Activated CD4-positive, alpha-beta T cell treated with anti-CD3 and anti-CD28 coated beads, Interleukin-2, amount 10 ng/mL, durations not matched to agents 24 days and 14 days (primary cell): ENCODE data around the gene ATL1. TPM values are rescaled to one million over a fixed set of nuclear protein-coding genes. Genes with fewer than 3 reads are reported as not detected.
A peak's percentile ranks its signal among the peaks of the same experiment; 100 is the strongest.
"Not testable (repeated sequence)": the region's sequence is repeated elsewhere in the genome, so short reads cannot be mapped to it uniquely, and the experiment has no call there.

Source experiments
- DNase-seq: peaks from one replicate; pipeline ENCODE4 v3.0.0; 2022
- H3K27ac Mint-ChIP-seq: one replicate; pipeline ENCODE4 v1.8.0; 2022; ENCODE audit warnings: mild to moderate bottlenecking, mixed read lengths
- H3K27me3 Mint-ChIP-seq: one replicate; pipeline ENCODE4 v1.8.0; 2022; ENCODE audit warnings: mixed read lengths
- H3K36me3 Mint-ChIP-seq: one replicate; pipeline ENCODE4 v1.8.0; 2022; ENCODE audit warnings: low read depth, mild to moderate bottlenecking, mixed read lengths
- H3K4me1 Mint-ChIP-seq: one replicate; pipeline ENCODE4 v1.8.0; 2021; ENCODE audit warnings: mixed read lengths
- H3K4me3 Mint-ChIP-seq: one replicate; pipeline ENCODE4 v1.8.0; 2022; ENCODE audit warnings: mild to moderate bottlenecking, moderate library complexity, mixed read lengths
- H3K9me3 Mint-ChIP-seq: one replicate; pipeline ENCODE4 v1.8.0; 2021; ENCODE audit warnings: mixed read lengths
- intact Hi-C: fragments of 100-400 bp; cut with micrococcal nuclease; formaldehyde crosslinking; loops from one replicate; pipeline ENCODE4 v1.15.1; 2023
- total RNA-seq: library from RNA; stranded (reverse); gene quantifications from 2 replicates; pipeline ENCODE4 v1.2.3, GENCODE V29; 2022

Gene ATL1
- total RNA-seq, 1 donor from 2014 or later, result 0.75 TPM

DNA sequence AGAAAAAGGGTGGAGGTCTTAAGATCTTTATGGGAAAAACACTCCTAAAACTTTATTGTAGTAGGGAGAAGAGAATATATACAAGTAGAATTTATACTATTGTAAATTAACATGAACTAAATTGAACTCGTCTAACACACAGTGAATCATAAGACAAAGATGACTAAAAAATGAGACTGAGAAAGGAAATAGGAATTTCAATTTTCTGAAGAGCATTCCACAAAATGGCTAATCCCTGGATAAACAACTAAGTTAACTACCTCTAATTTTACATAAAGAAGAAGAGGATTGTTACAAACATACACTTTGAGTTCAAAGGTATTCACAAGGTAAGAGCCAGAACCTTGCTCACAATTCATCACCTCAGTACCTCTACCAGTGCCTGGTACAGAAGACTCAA, 29.6 kb upstream of the ATL1 start:
- Mint-ChIP-seq H3K27ac (no peak overlapping the region), H3K9me3 (no peaks in the 10 kb centered on the region), H3K27me3 (peaks cover 9% of the 10 kb centered on the region), H3K4me3 (peak overlapping the region; percentile 89), H3K4me1 (peaks cover 39% of the 10 kb centered on the region), H3K36me3 (peaks cover 17% of the 10 kb centered on the region)
- no peak for DNase-seq
- intact Hi-C loops, result loop anchor here (5.0 kb wide), 5 partner anchors 413 to 943 kb away; partner anchors contain the start of genes KLHDC2, RPS29 and VCPKMT

DNA sequence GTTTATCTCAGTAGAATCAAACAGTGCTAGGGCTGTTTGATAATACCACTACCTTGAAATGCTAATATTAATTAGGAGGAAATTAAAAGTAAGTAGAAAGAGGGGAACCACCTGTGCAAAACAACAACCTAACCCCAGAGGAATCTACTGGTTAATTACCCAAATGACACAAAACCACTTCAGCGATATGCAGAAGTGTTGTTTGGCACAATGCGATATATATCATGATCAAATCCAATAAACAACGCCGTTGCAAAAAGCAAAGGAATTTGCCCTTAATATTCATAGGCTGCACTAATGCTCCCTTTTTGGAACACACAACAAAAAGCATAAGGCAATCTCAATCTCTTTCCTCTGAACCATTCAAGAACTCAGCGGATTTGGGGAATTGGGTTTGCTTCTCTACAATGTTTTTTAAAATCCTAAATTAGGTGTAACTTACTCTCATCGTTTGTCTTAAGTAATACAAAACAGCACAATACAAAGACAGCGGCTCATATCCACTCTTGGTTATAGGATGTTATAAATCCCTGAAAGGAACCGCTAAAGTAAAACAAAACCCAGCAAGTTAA, 29.1 kb upstream of the ATL1 start:
- no peaks in the 10 kb centered on the region for H3K9me3 Mint-ChIP-seq
- intact Hi-C loops, result loop anchor here (1.0 to 5.0 kb wide), 6 partner anchors 9 to 944 kb away; partner anchors contain the start of genes KLHDC2, RPS29 and VCPKMT
- peaks cover 17% of the 10 kb centered on the region for H3K36me3 Mint-ChIP-seq
- peak overlapping the region; percentile 89 for H3K4me3 Mint-ChIP-seq
- no peak for DNase-seq
- peaks cover 42% of the 10 kb centered on the region for H3K4me1 Mint-ChIP-seq
- no peak overlapping the region for H3K27ac Mint-ChIP-seq
- H3K27me3 Mint-ChIP-seq, result peaks cover 13% of the 10 kb centered on the region

DNA sequence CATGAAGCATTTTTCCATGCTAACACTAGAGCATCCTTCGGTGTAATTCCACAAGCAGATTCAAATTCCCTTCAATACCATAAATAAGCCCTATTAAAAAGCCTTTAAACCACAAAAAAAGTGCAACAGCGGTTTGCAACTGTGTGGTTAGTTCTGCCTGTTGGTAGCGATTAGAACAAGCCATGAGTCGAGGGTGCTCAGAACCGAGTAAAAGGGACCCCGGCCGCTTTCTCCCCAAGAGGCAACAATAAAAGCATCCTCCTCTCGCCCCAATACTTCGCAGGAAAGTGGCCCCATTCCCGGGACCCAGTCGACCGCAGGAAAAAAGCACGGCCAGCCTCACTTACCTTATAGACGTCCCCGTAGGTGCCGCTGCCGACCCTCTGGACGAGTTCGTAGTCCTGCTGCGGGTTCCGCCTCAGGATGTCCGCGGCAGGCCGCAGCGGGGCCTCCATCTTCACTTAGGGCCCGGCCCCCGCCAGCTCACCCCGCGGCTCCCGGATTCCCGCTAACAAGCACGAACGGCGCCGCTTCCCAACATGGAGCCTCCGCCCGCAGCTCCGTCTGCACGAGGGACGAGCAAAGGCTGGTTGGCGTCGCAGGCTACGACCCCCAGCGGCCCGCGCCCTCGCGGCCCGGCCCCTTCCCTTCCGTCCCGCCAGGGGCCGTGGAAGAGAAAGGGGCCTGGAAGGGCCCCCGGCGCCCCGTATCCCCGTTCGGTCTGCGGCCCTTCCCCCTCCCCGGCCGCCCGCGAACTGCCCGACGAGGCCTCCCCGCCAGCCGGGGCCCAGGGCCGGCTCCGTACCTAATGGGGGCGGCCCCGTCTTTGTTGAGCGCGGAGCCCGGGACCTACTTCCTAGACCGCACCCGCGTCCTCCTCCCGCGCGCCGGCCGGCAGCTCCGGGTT, 28.1 kb upstream of the ATL1 start:
- peak; percentile 80 for DNase-seq

DNA sequence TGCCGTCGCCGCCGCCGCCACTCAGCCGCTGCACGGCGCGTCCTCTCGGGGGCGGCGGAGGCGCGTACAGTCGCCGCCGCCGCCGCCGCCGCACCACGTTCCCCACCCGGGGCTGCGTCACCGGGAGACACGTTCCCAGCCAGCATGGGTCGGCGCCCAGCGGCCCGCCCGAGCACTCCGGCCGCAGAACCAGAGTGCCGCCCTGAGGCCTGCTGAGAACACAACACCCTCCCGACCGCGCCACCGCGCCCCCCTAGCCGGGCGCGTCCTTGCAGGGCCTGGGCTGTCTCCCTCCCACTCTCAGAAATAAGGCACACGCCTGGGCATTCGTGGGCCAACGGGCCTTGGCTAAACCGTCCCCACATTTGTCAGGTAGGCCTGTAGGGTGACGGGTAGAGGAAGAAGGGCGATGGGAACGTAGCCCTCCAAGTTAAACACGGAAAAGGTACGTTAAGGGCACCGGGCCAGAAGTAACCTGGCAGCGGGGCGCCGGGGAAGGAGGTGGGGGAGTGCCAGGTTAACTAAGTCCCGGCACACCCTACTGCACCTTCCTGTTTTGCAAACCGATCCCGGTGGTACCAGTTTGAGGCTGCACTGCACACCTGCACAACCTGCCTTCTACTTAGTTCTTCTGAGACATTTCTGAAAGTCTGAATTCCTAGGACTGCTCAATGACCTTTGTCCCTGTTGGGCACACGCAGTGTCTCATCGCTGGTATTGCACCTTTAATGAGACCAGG, 27.3 kb upstream of the ATL1 start, which contains the start of gene MAP4K5:
Gene MAP4K5 (minus strand): TSS at position 68 of the 739 bp plus-strand sequence. CDS start 520 bp downstream, outside the sequence.
- H3K9me3 Mint-ChIP-seq, result no peaks in the 10 kb centered on the region
- intact Hi-C loops, result loop anchor here (1.0 to 5.0 kb wide), 7 partner anchors 188 to 945 kb away; partner anchors contain the start of genes KLHDC2, RPS29 and VCPKMT
- peaks cover 12% of the 10 kb centered on the region for H3K36me3 Mint-ChIP-seq
- peak within 1 kb of the TSS; percentile 75 for H3K27ac Mint-ChIP-seq
- H3K4me3 Mint-ChIP-seq, result peak within 1 kb of the TSS; percentile 89
- H3K27me3 Mint-ChIP-seq, result peaks cover 17% of the 10 kb centered on the region
- DNase-seq, result peak; percentile 96
- H3K4me1 Mint-ChIP-seq, result peaks cover 38% of the 10 kb centered on the region

More for the DNA sequence above, 28.1 kb upstream of the ATL1 start:
- peaks cover 38% of the 10 kb centered on the region for H3K4me1 Mint-ChIP-seq
- H3K27ac Mint-ChIP-seq, result peak overlapping the region; percentile 75
- no peaks in the 10 kb centered on the region for H3K9me3 Mint-ChIP-seq
- intact Hi-C loops, result loop anchor here (1.0 to 5.0 kb wide), 8 partner anchors 10 to 945 kb away; partner anchors contain the start of genes KLHDC2, RPS29 and VCPKMT
- peaks cover 12% of the 10 kb centered on the region for H3K36me3 Mint-ChIP-seq
- H3K27me3 Mint-ChIP-seq, result peaks cover 14% of the 10 kb centered on the region
- peak overlapping the region; percentile 89 for H3K4me3 Mint-ChIP-seq

DNA sequence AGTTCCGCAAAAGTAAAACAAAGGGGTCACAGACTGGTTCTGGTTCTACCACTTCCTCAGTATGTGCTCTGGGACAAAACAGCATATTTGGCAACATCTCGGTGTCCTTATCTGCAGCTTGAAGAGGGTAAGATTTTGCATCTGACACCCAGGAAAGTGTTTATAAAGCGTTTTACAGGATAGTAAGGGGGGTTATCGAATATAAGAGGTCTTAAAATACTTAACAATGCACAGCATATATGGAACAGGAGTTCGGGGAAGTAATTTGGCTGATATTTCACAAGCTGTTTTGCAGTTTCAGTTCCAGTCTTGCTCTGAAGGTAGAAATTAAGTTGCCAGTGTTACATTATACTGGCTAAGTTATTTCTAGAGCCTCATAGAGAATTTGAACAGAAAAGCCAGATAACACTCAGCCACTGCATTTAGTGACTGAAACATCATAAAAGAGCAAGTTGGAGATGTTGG, 26.7 kb upstream of the ATL1 start:
- intact Hi-C loops, result loop anchor here (5.0 kb wide), 5 partner anchors 416 to 946 kb away; partner anchors contain the start of genes KLHDC2, RPS29 and VCPKMT
- no peak for DNase-seq
- Mint-ChIP-seq H3K36me3 (peaks cover 10% of the 10 kb centered on the region), H3K4me1 (peaks cover 35% of the 10 kb centered on the region), H3K27ac (peak overlapping the region; percentile 30), H3K4me3 (peak overlapping the region; percentile 89), H3K9me3 (no peaks in the 10 kb centered on the region), H3K27me3 (peaks cover 21% of the 10 kb centered on the region)

DNA sequence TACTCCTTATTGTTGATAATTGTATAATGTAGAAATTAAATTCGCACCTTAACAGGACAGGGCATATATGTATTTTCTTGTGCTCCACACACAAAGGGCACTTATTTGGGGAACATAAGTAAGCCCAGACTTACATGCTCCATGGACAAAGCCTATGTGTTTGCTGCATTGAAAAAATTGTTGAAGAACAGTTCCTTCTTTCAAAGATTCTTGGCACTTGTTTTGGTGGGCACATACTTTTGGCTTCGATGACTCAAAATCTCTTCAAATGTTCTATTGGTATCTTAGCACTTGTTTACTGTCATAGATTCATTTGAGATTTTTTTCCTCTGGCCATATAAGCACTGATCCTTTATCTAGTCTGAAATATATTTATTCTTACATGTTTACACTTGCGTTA, 26.1 kb upstream of the ATL1 start:
- intact Hi-C loops, result loop anchor here (5.0 kb wide), 5 partner anchors 417 to 947 kb away; partner anchors contain the start of genes KLHDC2, RPS29 and VCPKMT
- Mint-ChIP-seq H3K27ac (no peak overlapping the region), H3K4me3 (no peak overlapping the region), H3K27me3 (peaks cover 21% of the 10 kb centered on the region), H3K4me1 (peaks cover 35% of the 10 kb centered on the region), H3K36me3 (peaks cover 10% of the 10 kb centered on the region), H3K9me3 (no peaks in the 10 kb centered on the region)
- no peak for DNase-seq

DNA sequence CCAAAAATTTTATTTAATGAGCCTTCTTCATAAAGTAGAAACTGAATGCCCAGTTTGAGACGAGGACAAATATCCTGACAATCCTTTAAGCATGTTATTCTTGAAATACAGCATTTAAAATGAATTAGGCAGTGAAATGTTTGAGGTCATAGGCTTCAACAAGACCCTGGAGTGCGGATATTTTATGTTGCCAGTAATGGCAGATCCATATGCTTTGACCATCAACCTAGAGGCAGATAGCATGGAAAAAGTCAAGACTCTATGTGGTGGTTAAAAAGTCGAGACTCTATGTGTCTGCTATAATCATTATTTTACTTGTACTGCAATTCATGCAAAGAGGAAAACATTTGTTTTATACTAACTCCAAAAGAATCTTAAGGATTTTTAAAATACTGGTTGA, 25.5 kb upstream of the ATL1 start:
- Mint-ChIP-seq H3K36me3 (peaks cover 8% of the 10 kb centered on the region), H3K27ac (no peak overlapping the region), H3K4me1 (peaks cover 33% of the 10 kb centered on the region), H3K4me3 (no peak overlapping the region), H3K27me3 (peaks cover 23% of the 10 kb centered on the region), H3K9me3 (no peaks in the 10 kb centered on the region)
- intact Hi-C loops, result loop anchor here (5.0 kb wide), 5 partner anchors 417 to 947 kb away; partner anchors contain the start of genes KLHDC2, RPS29 and VCPKMT
- DNase-seq, result no peak

DNA sequence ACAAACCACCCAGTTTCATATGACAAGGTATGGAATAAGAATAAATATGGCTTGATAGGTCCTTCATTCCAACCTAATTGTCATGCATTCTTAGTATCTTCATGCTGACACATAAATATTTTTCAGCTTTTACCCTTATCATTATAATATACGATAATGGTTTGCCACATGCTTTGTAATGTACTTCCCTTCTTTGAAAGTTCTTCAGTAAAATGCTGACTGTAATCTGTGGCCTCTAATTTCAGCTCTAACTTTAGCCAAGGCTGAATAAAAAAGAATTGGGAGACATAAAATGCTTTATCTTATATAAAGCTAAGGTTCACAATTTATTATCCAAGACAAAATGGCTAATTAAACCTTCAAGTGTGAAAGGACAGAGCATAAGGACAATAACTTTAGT, 24.9 kb upstream of the ATL1 start:
- Mint-ChIP-seq H3K36me3 (peaks cover 3% of the 10 kb centered on the region), H3K27me3 (peaks cover 23% of the 10 kb centered on the region), H3K4me3 (no peak overlapping the region), H3K4me1 (peaks cover 28% of the 10 kb centered on the region), H3K27ac (no peak overlapping the region), H3K9me3 (no peaks in the 10 kb centered on the region)
- intact Hi-C loops, result loop anchor here (5.0 kb wide), 5 partner anchors 418 to 948 kb away; partner anchors contain the start of genes KLHDC2, RPS29 and VCPKMT
- no peak for DNase-seq

DNA sequence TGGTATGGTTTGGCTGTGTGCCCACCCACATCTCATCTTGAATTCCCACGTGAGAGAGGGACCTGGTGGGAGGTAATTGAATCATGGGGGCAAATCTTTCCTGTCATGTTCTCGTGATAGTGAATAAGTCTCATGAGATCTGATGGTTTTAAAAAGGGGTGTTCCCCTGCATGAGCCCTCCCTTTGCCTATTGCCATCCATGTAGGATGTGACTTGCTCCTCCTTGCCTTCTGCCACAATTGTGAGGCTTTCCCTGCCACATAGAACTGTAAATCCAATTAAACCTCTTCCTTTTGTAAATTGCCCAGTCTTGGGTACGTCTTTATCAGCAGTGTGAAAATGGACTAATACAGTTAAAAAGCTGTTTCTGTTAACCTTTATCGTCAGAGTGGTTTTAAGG, 21.9 kb upstream of the ATL1 start:
- H3K27ac Mint-ChIP-seq, H3K36me3 Mint-ChIP-seq, H3K9me3 Mint-ChIP-seq, intact Hi-C loops, H3K4me3 Mint-ChIP-seq, DNase-seq: not testable (repeated sequence)
- Mint-ChIP-seq H3K27me3 (peaks cover 22% of the 10 kb centered on the region), H3K4me1 (peaks cover 14% of the 10 kb centered on the region)

DNA sequence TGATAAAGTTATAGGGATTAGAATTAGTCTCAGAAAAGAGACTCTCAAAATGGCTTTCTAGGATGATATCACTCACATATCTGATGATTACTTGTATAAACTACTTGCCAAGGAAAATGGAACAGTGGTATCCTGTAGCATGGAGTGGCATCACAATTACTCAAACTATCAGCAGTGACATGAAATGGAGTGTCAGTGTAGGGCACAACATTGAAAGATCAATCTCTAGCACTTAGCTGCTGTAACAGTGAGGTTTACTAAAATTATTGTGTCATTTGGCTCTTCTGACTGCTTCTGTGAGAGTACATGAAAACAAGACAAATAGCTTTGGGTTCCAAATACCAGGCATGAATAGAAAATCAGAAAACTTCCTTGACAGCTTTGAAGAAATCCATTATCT, 20.9 kb upstream of the ATL1 start:
- no peak for DNase-seq
- Mint-ChIP-seq H3K4me3 (no peak overlapping the region), H3K27ac (no peak overlapping the region), H3K9me3 (no peaks in the 10 kb centered on the region), H3K36me3 (peaks cover 2% of the 10 kb centered on the region), H3K4me1 (peaks cover 12% of the 10 kb centered on the region), H3K27me3 (peaks cover 18% of the 10 kb centered on the region)
- intact Hi-C loops, result no loop called here

DNA sequence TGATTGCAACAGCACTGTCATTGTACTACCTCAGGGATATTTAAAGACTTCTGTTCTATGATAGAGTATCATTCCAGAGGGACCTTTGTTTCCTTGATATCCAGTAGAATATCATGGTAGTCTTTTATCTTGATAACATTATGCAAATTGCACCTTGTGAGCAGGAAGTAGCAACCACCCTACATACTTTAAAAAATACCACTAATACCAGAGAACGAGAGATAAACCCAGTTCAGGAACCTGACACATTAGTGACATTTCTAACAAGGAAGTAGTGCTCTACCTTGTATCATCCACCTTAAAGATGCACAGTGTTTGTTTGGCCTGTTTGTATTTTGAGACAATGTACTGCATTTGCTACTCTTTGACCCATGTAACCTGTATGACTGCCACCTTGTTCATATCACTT, 18.8 kb upstream of the ATL1 start:
- intact Hi-C loops, result loop anchor here (5.0 kb wide), 1 partner anchor 66 kb away; no protein-coding TSS in a partner anchor
- DNase-seq, result no peak
- H3K4me1 Mint-ChIP-seq, result peaks cover 8% of the 10 kb centered on the region
- H3K27ac Mint-ChIP-seq, result no peak overlapping the region
- H3K4me3 Mint-ChIP-seq, result no peak overlapping the region
- peaks cover 15% of the 10 kb centered on the region for H3K27me3 Mint-ChIP-seq
- H3K9me3 Mint-ChIP-seq, result no peaks in the 10 kb centered on the region
- peaks cover 2% of the 10 kb centered on the region for H3K36me3 Mint-ChIP-seq

DNA sequence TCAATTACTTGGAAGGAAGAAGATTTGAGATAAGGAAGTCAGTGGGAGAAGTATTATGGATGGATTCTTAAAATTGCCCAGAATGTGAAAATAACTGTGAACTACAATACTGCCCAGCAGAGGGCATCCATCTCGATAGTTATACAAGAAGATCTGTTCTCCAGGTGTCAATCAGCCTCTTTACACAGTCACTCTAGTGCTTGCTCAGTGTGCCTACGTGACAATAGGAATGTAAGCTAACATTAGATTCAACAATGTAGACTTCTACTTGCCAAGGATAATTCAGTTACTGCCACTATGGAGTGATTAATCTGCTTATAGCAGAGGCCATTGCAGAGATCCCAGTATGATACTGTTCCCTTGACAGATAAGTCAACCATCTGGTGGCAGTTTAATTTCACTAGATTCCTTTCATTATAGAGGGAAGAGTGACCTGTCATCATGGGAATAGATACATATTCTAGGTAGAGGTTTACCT, 17.0 kb upstream of the ATL1 start:
- Mint-ChIP-seq H3K4me3 (no peak overlapping the region), H3K27ac (no peak overlapping the region), H3K27me3 (peaks cover 10% of the 10 kb centered on the region), H3K4me1 (peaks cover 8% of the 10 kb centered on the region), H3K9me3 (no peaks in the 10 kb centered on the region), H3K36me3 (peaks cover 2% of the 10 kb centered on the region)
- peak; percentile 82 for DNase-seq
- intact Hi-C loops, result loop anchor here (1.0 to 5.0 kb wide), 3 partner anchors 64 to 318 kb away; no protein-coding TSS in a partner anchor

DNA sequence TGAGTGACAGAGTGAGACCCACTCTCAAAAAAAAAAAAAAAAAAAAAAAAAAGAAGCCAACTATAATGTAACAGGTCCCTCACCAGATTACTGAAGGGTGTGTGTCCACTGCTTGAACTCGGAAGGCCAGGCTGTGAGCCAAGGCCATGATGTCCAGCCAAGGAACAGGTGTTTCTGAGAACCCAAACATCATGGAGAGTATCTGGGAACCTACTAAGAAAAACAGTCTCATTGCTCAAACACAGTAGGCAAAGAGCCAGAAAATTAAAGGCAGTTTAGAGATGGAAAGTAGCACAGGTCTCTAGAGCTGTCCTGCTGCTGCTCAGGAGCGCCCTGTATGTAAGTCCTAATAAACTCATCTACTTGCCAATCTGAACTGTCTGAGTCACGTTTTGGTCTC, 15.0 kb upstream of the ATL1 start:
- no peak overlapping the region for H3K4me3 Mint-ChIP-seq
- intact Hi-C loops, result loop anchor here (5.0 kb wide), 1 partner anchor 62 kb away; no protein-coding TSS in a partner anchor
- no peak for DNase-seq
- H3K27me3 Mint-ChIP-seq, result peaks cover 6% of the 10 kb centered on the region
- no peaks in the 10 kb centered on the region for H3K9me3 Mint-ChIP-seq
- H3K4me1 Mint-ChIP-seq, result peaks cover 8% of the 10 kb centered on the region
- no peak overlapping the region for H3K27ac Mint-ChIP-seq
- no peaks in the 10 kb centered on the region for H3K36me3 Mint-ChIP-seq
